ENCODE data around the gene SMO. TPM values are rescaled to one million over a fixed set of nuclear protein-coding genes. Genes with fewer than 3 reads are reported as not detected.
A peak's percentile ranks its signal among the peaks of the same experiment; 100 is the strongest.

Gene SMO
- total and polyA plus RNA-seq, 9 of the 15 experiments (the other 6 are each of a cell fraction or from before 2014, with no cell fraction given): 0.05 to 0.13 (median 0.10) TPM; not detected in 5

DNA sequence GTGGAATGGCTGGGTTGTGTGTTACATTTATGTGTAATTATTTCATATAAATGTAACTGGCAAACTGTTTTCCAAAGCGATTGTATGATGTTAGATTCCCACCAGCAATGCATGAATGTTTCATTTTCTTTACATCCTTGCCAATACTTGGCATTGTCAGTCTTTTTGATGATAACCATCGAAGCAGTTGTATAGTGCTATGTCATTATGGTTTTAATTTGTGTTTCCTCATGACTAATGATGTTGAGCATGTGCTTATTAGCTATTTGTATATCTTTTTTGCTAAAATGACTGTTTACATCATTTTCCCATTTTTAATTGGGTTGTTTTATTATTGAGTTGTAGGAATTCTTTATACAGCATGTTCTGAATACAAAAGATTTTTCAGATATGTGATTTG, 58.7 kb downstream of the SMO start:
- BruUV-seq (replicated peaks): no TSS peak
- H2AFZ ChIP-seq (ENCODE audit: low read depth, low read length): no peak overlapping the region
- CTCF ChIA-PET (ENCODE audit: low intra/inter-chr PET ratio): interaction anchor here (0.6 kb wide), 1 partner anchor 96 kb away, joined by 3 read pairs; no protein-coding TSS in a partner anchor
- H3K9me1 ChIP-seq (ENCODE audit: control insufficient read depth, insufficient read depth, low read length): no peaks in the 10 kb centered on the region
- POLR2A ChIA-PET: interaction anchor here (1.7 kb wide), 1 partner anchor 9 kb away, joined by 5 read pairs; no protein-coding TSS in a partner anchor
- FAIRE-seq (no peak), ATAC-seq (no peak), DNase-seq (ENCODE audit: extremely low read depth in 1 of 4, low spot score in 3 of 4) (no peak)
- WGBS (ENCODE audit: insufficient coverage, low coverage, missing lambda C conversion rate): 10% methylated on average over 2 of the region's 2 CpGs
- H3K9me3 ChIP-seq (replicated peaks; ENCODE audit: control insufficient read depth, insufficient read depth, low read depth, low read length): no peaks in the 10 kb centered on the region
- H3K79me2 ChIP-seq (ENCODE audit: control insufficient read depth, insufficient read depth, low read length): no peaks in the 10 kb centered on the region
- no peaks in the 10 kb centered on the region for H3K36me3 ChIP-seq (ENCODE audit: control insufficient read depth, insufficient read depth, low read length)
- no peaks in the 10 kb centered on the region for H3K27me3 ChIP-seq (ENCODE audit: control insufficient read depth in 2 of 2, insufficient read depth in 2 of 2, low read length in 2 of 2)
- in situ Hi-C loops (cut with MboI): no loop called here
- no peak overlapping the region for H3K4me3 ChIP-seq
- intact Hi-C loops (cut with micrococcal nuclease): no loop called here
- no peak overlapping the region for H3K27ac ChIP-seq (ENCODE audit: extremely low read depth, low read depth, low read length)
- no peak overlapping the region for H3K9ac ChIP-seq (ENCODE audit: insufficient read depth in 1 of 2, low read depth in 2 of 2, low read length in 2 of 2)
- no peak overlapping the region for H3K4me2 ChIP-seq (ENCODE audit: insufficient read depth, low read length)
- no peaks in the 10 kb centered on the region for H3K4me1 ChIP-seq (replicated peaks in 1 of 2; ENCODE audit: control insufficient read depth in 2 of 2, insufficient read depth in 2 of 2, low read length in 2 of 2)
- H4K20me1 ChIP-seq (replicated peaks; ENCODE audit: control insufficient read depth, insufficient read depth, low read length): no peaks in the 10 kb centered on the region
- TF ChIP-seq ARHGAP35 (IDR thresholded peaks at IDR 0.05; ENCODE audit: partially characterized antibody) (no peak), RFX1 (IDR thresholded peaks at IDR 0.05) (no peak), KDM4B (IDR thresholded peaks at IDR 0.05; ENCODE audit: borderline replicate concordance in 2 of 2, low read depth in 1 of 2) (no peak), RBM34 (IDR thresholded peaks at IDR 0.05; ENCODE audit: borderline replicate concordance, insufficient read depth, low read length) (no peak), ZNF644 (tag; IDR thresholded peaks at IDR 0.05; ENCODE audit: low read depth) (no peak), MAFG (tag; conservative IDR thresholded peaks at IDR 0.05) (0 out of 2 replicates have a peak, but pooled peaks have one; percentile 45), CCAR2 (IDR thresholded peaks at IDR 0.05; ENCODE audit: low read depth, low read length) (no peak), ZNF253 (CRISPR knock-in tag; conservative IDR thresholded peaks at IDR 0.05) (no peak)
- TF ChIP-seq, protein P1, sequence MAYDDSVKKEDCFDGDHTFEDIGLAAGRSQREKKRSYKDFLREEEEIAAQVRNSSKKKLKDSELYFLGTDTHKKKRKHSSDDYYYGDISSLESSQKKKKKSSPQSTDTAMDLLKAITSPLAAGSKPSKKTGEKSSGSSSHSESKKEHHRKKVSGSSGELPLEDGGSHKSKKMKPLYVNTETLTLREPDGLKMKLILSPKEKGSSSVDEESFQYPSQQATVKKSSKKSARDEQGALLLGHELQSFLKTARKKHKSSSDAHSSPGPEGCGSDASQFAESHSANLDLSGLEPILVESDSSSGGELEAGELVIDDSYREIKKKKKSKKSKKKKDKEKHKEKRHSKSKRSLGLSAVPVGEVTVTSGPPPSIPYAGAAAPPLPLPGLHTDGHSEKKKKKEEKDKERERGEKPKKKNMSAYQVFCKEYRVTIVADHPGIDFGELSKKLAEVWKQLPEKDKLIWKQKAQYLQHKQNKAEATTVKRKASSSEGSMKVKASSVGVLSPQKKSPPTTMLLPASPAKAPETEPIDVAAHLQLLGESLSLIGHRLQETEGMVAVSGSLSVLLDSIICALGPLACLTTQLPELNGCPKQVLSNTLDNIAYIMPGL (CRISPR knock-in tag; IDR thresholded peaks at IDR 0.05): no peak
- TF ChIP-seq, protein P2, sequence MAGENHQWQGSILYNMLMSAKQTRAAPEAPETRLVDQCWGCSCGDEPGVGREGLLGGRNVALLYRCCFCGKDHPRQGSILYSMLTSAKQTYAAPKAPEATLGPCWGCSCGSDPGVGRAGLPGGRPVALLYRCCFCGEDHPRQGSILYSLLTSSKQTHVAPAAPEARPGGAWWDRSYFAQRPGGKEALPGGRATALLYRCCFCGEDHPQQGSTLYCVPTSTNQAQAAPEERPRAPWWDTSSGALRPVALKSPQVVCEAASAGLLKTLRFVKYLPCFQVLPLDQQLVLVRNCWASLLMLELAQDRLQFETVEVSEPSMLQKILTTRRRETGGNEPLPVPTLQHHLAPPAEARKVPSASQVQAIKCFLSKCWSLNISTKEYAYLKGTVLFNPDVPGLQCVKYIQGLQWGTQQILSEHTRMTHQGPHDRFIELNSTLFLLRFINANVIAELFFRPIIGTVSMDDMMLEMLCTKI (IDR thresholded peaks at IDR 0.05; ENCODE audit: partially characterized antibody): no peak
- TF ChIP-seq, protein P3, sequence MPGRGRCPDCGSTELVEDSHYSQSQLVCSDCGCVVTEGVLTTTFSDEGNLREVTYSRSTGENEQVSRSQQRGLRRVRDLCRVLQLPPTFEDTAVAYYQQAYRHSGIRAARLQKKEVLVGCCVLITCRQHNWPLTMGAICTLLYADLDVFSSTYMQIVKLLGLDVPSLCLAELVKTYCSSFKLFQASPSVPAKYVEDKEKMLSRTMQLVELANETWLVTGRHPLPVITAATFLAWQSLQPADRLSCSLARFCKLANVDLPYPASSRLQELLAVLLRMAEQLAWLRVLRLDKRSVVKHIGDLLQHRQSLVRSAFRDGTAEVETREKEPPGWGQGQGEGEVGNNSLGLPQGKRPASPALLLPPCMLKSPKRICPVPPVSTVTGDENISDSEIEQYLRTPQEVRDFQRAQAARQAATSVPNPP (IDR thresholded peaks at IDR 0.05; ENCODE audit: borderline replicate concordance, insufficient read depth, insufficient read length): no peak
- TF ChIP-seq, protein P4, sequence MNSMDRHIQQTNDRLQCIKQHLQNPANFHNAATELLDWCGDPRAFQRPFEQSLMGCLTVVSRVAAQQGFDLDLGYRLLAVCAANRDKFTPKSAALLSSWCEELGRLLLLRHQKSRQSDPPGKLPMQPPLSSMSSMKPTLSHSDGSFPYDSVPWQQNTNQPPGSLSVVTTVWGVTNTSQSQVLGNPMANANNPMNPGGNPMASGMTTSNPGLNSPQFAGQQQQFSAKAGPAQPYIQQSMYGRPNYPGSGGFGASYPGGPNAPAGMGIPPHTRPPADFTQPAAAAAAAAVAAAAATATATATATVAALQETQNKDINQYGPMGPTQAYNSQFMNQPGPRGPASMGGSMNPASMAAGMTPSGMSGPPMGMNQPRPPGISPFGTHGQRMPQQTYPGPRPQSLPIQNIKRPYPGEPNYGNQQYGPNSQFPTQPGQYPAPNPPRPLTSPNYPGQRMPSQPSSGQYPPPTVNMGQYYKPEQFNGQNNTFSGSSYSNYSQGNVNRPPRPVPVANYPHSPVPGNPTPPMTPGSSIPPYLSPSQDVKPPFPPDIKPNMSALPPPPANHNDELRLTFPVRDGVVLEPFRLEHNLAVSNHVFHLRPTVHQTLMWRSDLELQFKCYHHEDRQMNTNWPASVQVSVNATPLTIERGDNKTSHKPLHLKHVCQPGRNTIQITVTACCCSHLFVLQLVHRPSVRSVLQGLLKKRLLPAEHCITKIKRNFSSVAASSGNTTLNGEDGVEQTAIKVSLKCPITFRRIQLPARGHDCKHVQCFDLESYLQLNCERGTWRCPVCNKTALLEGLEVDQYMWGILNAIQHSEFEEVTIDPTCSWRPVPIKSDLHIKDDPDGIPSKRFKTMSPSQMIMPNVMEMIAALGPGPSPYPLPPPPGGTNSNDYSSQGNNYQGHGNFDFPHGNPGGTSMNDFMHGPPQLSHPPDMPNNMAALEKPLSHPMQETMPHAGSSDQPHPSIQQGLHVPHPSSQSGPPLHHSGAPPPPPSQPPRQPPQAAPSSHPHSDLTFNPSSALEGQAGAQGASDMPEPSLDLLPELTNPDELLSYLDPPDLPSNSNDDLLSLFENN (IDR thresholded peaks at IDR 0.05; ENCODE audit: low read depth in 2 of 2, low read length in 2 of 2): no peak

Measured in K562 (cell line).